ENCODE results near the gene RB1. TPM values are rescaled to one million over a fixed set of nuclear protein-coding genes. Genes with fewer than 3 reads are reported as not detected.

The RB1 gene
- total RNA-seq, 4 donors from 2014 or later = 18.2 to 79.2 (median 22.7) TPM

DNA sequence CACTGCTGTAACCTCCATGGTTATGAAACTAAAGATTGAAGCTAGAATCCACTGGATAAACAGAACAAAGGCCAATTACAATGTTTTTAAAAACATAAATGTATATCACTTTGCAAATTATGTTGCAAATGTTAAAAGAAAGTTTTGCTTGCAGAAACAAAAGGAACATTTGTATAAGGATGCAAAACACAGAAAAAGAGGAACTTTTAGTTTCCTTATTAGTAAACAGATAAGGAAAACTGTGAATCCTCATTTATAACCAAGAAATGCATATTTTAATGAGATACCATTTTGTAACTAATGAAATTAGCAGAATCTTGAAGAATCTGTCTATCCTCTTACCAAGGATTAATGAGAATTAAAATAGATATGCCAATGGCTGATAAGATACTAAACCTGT is 77.0 kb downstream of the RB1 start:
- H3K4me3 ChIP-seq = no peak overlapping the region
- no peaks in the 10 kb centered on the region for H3K27me3 ChIP-seq
- TF ChIP-seq POLR2A (IDR thresholded peaks at IDR 0.05) = no peak
- TF ChIP-seq, protein P1, sequence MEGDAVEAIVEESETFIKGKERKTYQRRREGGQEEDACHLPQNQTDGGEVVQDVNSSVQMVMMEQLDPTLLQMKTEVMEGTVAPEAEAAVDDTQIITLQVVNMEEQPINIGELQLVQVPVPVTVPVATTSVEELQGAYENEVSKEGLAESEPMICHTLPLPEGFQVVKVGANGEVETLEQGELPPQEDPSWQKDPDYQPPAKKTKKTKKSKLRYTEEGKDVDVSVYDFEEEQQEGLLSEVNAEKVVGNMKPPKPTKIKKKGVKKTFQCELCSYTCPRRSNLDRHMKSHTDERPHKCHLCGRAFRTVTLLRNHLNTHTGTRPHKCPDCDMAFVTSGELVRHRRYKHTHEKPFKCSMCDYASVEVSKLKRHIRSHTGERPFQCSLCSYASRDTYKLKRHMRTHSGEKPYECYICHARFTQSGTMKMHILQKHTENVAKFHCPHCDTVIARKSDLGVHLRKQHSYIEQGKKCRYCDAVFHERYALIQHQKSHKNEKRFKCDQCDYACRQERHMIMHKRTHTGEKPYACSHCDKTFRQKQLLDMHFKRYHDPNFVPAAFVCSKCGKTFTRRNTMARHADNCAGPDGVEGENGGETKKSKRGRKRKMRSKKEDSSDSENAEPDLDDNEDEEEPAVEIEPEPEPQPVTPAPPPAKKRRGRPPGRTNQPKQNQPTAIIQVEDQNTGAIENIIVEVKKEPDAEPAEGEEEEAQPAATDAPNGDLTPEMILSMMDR (IDR thresholded peaks at IDR 0.05) = no peak
- H3K27ac ChIP-seq = no peak overlapping the region
- DNase-seq = no peak
- H3K4me1 ChIP-seq = no peaks in the 10 kb centered on the region
- no peaks in the 10 kb centered on the region for H3K9me3 ChIP-seq
- H3K36me3 ChIP-seq = peaks cover 0 to 13% (median 0%) of the 10 kb centered on the region in 3 donors

DNA sequence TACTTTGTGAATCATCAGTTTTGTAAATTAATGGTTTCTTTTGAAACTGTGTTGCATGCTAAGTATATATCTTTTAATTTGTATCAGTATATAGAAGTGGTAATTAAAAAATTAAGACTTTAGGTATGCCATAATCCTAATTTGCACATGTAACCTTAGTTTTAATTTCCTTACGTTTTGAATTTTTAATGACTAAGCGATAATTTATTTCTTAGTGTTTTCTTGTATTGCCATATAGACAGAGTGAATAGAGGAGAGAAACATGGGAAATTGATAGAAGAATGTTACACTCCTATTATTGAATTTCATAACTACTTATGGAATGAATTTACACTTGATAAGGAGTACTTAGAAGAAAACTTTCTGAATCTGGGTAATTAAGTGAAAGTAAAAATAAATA is 79.8 kb downstream of the RB1 start:
- Histone ChIP-seq H3K27ac (no peak overlapping the region), H3K9me3 (no peaks in the 10 kb centered on the region), H3K4me3 (no peak overlapping the region), H3K27me3 (no peaks in the 10 kb centered on the region), H3K4me1 (no peaks in the 10 kb centered on the region), H3K36me3 (peaks cover 0 to 7% (median 0%) of the 10 kb centered on the region in 3 donors)
- no peak for DNase-seq
- TF ChIP-seq, protein P1 (IDR thresholded peaks at IDR 0.05) = no peak
- TF ChIP-seq POLR2A (IDR thresholded peaks at IDR 0.05) = no peak

DNA sequence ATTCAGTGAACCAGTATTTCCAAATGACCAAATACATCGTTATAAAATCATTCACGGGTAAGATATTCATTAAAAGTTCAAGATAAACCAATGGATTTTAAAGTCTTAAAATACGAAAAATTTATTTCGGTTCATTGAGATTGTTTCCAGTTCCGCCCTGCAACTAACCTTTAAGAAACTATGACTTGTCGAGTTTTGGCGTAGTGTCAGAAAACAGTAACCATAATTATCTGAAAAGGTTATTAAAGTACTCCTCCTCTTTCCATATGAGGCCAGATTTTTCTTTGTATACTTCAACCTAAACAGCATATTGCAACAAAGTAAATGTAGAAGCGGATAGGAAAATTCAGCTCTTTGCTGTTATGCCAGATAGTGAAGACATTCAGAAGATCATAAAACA is 83.3 kb downstream of the RB1 start:
- Histone ChIP-seq H3K9me3 (peaks cover 0 to 5% (median 0%) of the 10 kb centered on the region in 4 donors), H3K4me1 (no peaks in the 10 kb centered on the region), H3K36me3 (no peaks in the 10 kb centered on the region), H3K27ac (no peak overlapping the region), H3K4me3 (no peak overlapping the region), H3K27me3 (no peaks in the 10 kb centered on the region)
- DNase-seq = no peak
- TF ChIP-seq POLR2A (IDR thresholded peaks at IDR 0.05) = no peak
- TF ChIP-seq, protein P1 (IDR thresholded peaks at IDR 0.05) = no peak

DNA sequence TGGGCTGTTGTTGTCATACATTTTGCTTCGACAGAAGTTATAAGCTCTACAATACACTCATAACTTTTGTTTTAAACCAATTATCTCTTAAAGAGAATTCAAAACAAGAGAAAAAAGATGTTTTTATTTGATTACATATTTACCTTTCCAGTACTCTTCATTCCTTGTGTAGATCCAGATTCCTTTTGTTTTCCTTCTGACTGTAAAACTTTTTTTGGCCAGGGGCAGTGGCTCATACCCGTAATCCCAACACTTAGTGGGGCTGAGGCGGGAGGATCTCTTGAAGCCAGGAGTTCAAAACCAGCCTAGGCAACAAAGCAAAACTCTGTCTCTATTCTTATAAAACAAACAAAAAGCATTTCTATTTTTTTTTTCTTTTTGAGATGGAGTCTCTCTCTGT is 87.7 kb downstream of the RB1 start:
- H3K4me1 ChIP-seq = no peaks in the 10 kb centered on the region
- TF ChIP-seq POLR2A (IDR thresholded peaks at IDR 0.05) = no peak
- TF ChIP-seq, protein P1 (IDR thresholded peaks at IDR 0.05) = no peak
- no peak overlapping the region for H3K4me3 ChIP-seq
- H3K9me3 ChIP-seq = peaks cover 0 to 8% (median 0%) of the 10 kb centered on the region in 4 donors
- H3K27ac ChIP-seq = no peak overlapping the region
- H3K27me3 ChIP-seq = no peaks in the 10 kb centered on the region
- DNase-seq = no peak
- peaks cover 0 to 4% (median 0%) of the 10 kb centered on the region in 3 donors for H3K36me3 ChIP-seq

DNA sequence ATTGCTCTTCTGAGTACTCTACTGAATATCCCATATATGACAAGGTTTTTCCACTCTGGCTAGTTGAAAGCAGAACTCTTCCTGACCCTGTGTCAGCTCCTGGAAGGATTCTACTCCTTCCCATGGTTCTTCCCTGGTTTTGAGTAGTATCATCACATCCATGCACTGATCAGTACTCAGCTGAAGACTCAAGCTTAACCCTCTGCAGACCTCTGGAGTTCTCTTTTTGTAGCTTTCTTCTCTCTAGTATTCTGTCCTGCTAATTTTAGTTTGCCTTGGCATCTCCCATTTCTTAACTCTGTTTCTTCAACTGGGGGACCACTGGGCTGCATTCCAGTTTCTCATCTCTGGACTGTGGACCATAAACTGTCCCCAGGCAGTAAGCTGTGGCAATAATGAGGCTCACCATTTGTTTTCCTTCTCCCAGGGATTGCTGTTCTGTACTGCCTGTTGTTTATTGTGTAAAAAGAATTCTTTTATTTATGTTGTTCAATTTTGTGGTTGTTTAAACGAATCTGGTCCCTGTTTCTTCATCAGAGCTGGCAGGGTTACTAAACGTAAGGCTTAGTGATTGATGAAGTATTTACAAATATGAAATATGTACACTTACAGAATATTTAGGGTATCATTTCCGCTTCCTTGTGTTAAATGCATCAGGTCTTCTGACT is 89.6 kb downstream of the RB1 start:
- Histone ChIP-seq H3K4me1 (no peaks in the 10 kb centered on the region), H3K9me3 (peaks cover 0 to 8% (median 0%) of the 10 kb centered on the region in 4 donors), H3K36me3 (peaks cover 0 to 4% (median 0%) of the 10 kb centered on the region in 3 donors), H3K4me3 (no peak overlapping the region), H3K27ac (no peak overlapping the region), H3K27me3 (no peaks in the 10 kb centered on the region)
- no peak for DNase-seq
- no peak for TF ChIP-seq POLR2A (IDR thresholded peaks at IDR 0.05)
- TF ChIP-seq, protein P1 (IDR thresholded peaks at IDR 0.05) = no peak

All from Peyer's patch (tissue), 4 donors.